ENCODE data around the gene SDK1.

Gene SDK1

GRCh38 chr7:4191525-4191924 is 890.5 kb downstream of the SDK1 start:
- DNase-seq, result no peak

GRCh38 chr7:4195660-4196059 is 894.6 kb downstream of the SDK1 start:
- DNase-seq, result no peak

- DNase-seq, result no peak
These were observed 895.2 kb downstream of the SDK1 start for GRCh38 chr7:4196121-4196819.

- DNase-seq, result no peak
These were observed 897.2 kb downstream of the SDK1 start for GRCh38 chr7:4198301-4198700.

GRCh38 chr7:4200546-4201094 is 899.6 kb downstream of the SDK1 start:
- no peak for DNase-seq

- DNase-seq, result no peak
These were observed 900.5 kb downstream of the SDK1 start for GRCh38 chr7:4201566-4201965.

- no peak for DNase-seq
These were observed 901.2 kb downstream of the SDK1 start for GRCh38 chr7:4202154-4202736.

- DNase-seq, result peak; percentile 73
These were observed 901.9 kb downstream of the SDK1 start for GRCh38 chr7:4202954-4203353.

- DNase-seq, result no peak
These were observed 902.8 kb downstream of the SDK1 start for GRCh38 chr7:4203626-4204512.

- peak; percentile 62 for DNase-seq
These were observed 903.6 kb downstream of the SDK1 start for GRCh38 chr7:4204513-4205165.

GRCh38 chr7:4205828-4206227 is 904.8 kb downstream of the SDK1 start:
- DNase-seq, result no peak

- DNase-seq, result no peak
These were observed 906.0 kb downstream of the SDK1 start for GRCh38 chr7:4207011-4207410.

- DNase-seq, result no peak
These were observed 907.0 kb downstream of the SDK1 start for GRCh38 chr7:4208086-4208485.

GRCh38 chr7:4208586-4208985 is 907.5 kb downstream of the SDK1 start:
- no peak for DNase-seq

- DNase-seq, result peak; percentile 50
These were observed 908.1 kb downstream of the SDK1 start for GRCh38 chr7:4209126-4209525.

GRCh38 chr7:4209966-4210365 is 908.9 kb downstream of the SDK1 start:
- no peak for DNase-seq

GRCh38 chr7:4210821-4211220 is 909.8 kb downstream of the SDK1 start:
- no peak for DNase-seq

GRCh38 chr7:4211261-4211660 is 910.2 kb downstream of the SDK1 start:
- DNase-seq, result no peak

- DNase-seq, result no peak
These were observed 911.3 kb downstream of the SDK1 start for GRCh38 chr7:4212376-4212775.

GRCh38 chr7:4214291-4215155 is 913.5 kb downstream of the SDK1 start:
- DNase-seq, result no peak

- no peak for DNase-seq
These were observed 914.2 kb downstream of the SDK1 start for GRCh38 chr7:4215176-4215720.

- peak; percentile 59 for DNase-seq
These were observed 915.0 kb downstream of the SDK1 start for GRCh38 chr7:4216016-4216415.

Measured in islet precursor cell (in vitro differentiated cells).